ENCODE measurements around the gene SGF29.

DNA sequence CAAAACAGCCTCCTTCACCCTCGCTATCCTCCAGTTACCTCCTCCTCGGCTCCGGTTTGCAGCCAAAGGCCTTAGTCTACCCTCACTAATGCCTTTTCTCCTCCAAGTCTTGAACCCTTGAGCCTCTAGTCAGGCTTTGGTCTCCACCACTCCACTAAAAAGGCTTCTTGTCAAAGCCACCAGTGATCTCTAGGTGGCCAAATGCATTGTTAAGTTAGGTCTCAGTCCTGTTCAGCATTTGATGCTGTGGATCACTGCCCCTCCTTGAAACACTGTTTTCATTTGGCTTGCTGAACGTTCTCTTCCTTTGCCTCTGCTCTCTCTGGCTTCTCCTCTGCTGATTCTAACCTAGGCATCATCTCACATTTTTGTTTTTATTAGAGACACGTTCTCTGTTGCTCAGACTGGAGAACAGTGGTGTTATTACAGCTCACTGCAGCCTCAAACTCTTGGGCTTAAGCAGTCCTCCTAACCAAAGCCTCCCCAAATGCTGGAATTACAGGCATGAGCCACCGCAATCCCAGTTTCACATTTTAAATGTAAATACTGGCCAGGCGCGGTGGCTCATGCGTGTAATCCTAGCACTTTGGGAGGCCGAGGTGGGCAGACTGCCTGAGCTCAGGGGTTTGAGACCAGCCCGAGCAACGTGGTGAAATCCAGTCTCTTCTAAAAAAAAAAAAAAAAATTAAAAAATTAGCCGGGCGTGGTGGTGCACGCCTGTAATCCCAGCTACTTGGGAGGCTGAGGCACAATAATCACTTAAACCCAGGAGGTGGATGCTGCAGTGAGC is 1.1 kb downstream of the SGF29 start:
- TF ChIP-seq, protein P1, sequence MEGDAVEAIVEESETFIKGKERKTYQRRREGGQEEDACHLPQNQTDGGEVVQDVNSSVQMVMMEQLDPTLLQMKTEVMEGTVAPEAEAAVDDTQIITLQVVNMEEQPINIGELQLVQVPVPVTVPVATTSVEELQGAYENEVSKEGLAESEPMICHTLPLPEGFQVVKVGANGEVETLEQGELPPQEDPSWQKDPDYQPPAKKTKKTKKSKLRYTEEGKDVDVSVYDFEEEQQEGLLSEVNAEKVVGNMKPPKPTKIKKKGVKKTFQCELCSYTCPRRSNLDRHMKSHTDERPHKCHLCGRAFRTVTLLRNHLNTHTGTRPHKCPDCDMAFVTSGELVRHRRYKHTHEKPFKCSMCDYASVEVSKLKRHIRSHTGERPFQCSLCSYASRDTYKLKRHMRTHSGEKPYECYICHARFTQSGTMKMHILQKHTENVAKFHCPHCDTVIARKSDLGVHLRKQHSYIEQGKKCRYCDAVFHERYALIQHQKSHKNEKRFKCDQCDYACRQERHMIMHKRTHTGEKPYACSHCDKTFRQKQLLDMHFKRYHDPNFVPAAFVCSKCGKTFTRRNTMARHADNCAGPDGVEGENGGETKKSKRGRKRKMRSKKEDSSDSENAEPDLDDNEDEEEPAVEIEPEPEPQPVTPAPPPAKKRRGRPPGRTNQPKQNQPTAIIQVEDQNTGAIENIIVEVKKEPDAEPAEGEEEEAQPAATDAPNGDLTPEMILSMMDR (IDR thresholded peaks at IDR 0.05; ENCODE audit: low read depth, low read length) = no peak
- TF ChIP-seq POLR2A (IDR thresholded peaks at IDR 0.05; ENCODE audit: extremely low read depth, insufficient read length) (no peak), MYC (IDR thresholded peaks at IDR 0.05; ENCODE audit: low read depth, low read length) (no peak)
- TF ChIP-seq, protein P2, sequence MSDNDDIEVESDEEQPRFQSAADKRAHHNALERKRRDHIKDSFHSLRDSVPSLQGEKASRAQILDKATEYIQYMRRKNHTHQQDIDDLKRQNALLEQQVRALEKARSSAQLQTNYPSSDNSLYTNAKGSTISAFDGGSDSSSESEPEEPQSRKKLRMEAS (IDR thresholded peaks at IDR 0.05; ENCODE audit: low read depth, low read length) = no peak

Data from NB4 (cell line).